NCI-H2081 treated with DMSO at 0.1 percent for 48 hours (cell line): ENCODE measurements around the gene NFAT5.

Source experiments
- DNase-seq: peaks from one replicate; lab custom pipeline; 2025; lab: John Stamatoyannopoulos, UW

NFAT5 gene

DNA sequence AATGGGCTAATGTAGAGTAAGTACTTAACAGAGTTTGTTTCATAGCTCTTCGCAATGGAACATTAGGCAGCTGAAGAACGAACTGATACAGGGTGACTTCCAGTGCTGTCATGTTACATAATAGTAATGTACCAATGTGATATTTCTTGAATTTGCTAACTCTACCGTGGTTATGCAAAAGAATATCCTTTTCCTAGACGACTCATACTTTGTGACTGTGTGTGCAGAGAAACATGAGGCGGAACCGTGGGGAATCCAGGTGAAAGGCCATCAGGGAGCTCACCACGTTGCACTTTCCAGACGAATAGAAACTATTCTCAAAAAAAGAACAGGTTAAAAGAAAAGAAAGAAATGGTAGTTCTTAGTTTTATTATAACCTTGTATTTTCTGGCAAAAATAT lies 175.8 kb downstream of the NFAT5 start:
- no peak for DNase-seq

DNA sequence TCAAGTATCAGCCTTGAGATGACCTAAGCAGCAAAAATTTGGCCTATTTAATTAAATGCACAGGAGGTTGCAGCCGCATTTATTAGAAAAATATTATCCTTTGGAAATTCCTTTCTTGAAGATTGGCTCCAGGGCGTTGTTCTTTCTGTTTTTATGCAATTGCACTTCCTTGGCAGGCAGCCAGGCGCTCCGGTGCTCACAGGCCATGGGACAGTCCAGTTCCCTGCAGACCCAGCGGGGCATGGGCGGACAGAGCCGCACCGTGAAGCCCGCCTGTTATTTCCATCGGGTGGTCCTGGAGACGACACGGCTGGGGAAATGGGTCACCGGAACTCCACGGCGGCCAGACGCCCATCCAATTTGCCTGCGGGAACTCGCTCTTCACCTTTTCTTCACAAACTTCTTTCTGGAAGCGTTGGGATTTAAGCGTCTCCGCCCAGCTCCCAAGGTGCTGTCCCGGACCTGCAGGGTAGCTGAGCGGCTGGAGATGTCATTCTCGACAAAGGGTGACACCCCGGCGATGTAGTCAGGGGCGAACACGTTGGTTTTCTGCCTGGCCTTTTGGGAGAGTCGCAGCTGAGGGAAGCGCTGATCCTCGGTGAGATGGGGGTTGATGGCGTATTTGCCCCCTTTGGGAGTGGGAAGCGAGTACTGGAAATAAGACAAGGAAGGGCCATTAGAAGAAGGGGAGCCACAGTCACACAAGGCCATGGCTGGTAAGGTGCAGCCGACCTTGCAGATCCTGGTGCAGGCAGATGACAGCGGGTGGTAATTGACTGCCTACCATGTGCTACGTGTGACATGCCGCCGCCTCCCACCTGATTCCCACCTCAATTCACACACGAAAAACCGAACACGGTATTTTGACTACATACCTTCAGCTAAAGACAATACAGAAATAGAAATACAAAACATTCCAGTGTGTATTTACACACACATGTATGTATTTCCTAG lies 176.5 kb downstream of the NFAT5 start:
- DNase-seq, result no peak

DNA sequence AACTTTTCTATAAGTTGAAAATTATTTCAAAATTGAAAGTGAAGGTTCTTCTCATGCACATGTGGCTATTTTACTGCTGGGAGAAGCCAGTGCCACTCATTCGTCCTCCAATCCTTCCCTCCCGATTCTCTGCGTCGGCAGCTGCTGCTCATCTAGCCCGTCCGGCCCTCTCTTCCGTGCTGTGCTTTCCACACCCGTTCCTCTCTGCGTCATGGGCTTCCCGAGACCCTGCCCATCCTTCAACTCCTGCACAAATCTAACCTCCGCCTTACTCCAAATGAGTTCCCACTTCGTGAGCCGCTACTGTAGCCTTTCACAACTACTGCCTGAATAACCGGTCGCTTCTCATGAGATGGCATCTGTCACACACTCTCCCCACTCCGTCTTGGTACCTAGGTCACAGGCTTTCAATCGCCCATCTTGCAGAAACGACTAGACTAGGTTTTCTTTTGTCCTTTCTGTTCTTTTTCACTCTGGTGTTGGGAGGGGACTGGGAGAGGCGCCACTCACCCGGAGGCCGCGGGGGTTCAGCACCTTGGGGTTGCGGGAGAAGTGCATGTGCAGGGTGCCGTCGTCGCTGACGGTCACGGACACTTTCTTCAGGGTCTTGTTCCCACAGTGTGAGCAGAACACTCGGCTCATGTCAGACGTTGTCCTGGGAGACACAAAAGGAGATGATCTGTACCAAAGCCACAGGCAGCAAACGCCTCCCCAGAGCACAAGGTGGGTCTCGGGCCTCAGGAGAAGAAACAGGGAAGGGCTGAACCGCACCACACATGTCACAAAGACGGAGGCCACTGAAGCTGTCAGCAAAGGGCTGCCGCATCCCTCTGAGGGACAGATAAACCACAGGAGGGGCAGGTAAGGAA lies 178.8 kb downstream of the NFAT5 start:
- DNase-seq, result no peak

DNA sequence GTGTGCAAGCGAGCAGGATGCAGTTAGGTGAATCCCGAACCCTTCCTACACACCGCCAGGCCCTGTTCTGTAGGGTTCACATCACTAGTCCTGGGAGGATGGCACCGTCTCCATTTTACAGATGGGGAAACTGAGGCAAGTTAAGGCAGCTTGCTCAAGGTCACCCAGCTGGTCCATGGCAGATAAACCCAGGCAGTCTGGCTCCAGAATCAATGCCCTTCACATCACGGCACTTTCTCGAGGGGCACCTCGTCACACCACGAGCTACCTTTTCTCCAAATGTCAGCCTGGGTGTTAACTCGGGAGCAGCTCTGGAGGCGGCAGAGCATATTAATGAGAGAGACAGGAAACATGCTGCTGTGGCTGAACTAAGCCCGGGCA lies 179.5 kb downstream of the NFAT5 start:
- DNase-seq, result no peak

DNA sequence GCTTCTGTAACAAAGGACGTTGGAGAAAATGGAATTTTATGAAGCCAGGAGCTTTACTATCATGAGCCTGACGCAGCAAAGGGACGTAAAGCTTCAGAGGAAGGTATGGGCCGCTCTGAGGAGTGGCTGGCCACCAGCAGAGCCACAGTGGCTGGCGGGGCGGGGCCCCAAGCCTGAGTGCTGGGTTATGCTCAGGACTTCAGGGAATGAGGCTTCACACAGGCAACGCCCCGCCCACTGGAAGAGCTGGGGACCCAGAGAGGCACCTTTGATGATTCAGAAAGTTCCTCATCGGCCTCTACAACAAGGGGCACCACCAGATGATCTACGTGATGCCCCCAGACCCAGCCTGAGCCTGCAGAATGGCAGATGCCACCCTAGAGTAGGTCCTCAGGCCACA lies 180.2 kb downstream of the NFAT5 start:
- DNase-seq, result no peak

- no peak for DNase-seq
Measured at GRCh38 chr16:69747115-69747514, 181.3 kb downstream of the NFAT5 start.

DNA sequence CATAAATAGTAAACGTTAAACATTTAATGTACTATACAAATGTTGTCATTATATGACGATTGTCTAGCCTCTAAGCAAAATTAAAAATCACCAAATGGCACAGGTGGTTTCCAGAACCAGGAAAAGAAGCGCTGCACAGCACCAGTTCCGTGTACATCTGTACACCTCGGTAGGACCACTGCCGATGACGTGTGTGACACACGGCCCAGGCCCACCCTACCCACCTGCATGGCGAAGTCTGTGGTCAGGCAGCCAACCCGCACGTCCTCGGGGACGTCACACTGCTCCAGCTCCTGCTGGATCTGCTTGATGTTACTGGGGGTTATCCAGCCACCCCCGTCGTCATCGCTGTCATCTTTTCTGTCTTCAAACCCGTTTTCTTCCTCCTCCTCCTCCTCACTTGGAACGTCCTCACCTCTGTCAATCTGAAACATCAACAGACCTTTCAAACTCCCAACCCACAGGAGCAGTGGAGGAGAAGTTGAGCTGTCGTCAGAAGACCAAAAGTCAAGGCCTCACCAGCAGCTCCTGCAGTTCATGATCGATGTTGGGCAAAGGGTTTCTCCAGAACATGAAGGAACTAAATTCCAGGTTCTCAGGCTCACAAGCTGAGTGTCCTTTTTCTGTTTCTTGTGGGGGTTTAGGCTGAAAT lies 183.1 kb downstream of the NFAT5 start:
- DNase-seq, result no peak

DNA sequence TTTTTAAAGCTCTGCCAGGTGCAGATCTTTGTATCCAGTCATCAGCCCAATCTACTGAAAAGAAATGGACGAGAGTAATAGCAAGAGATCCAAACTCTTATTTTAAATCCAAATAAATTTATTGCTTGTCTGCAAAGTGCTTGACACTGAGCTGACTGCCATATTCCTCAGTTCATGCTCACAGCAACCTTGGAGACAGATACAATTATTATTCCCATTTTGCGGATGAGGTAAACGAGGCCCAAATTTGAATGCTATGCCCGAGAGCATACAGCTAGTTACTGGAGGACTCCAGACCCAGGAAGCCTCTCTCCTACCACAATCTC lies 188.3 kb downstream of the NFAT5 start:
- DNase-seq, result no peak
